Stimulated activated CD8-positive, alpha-beta memory T cell treated with anti-CD3 and anti-CD28 coated beads, Interleukin-4, amount 100 ng/mL, for 48 hours (primary cell): ENCODE data around the gene KRTAP9-3.
"Not testable (repeated sequence)": the region's sequence is repeated elsewhere in the genome, so short reads cannot be mapped to it uniquely, and the experiment has no call there.

Experiments used
- DNase-seq: peaks from one replicate; pipeline ENCODE4 v3.0.0-alpha.2; 2020

The KRTAP9-3 gene

DNA sequence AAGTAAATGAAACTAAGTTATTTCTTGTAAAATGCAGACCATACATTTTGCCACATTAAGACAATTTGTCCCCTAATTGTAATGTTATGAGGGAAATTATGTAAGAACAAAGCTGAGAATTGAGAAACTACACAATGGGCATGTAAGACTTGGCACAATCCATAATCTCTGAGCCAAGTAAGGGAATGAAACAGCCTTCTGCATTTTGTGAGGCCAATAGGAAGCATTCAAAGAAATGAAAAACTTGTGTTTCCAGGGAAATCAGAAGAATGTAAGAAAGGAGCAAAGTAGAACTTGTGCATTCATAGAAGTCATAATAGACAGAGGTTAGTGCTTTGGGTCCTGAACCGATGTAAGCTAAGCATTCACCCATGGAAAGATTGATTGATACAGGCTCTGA, 19.0 kb downstream of the KRTAP9-3 start:
- no peak for DNase-seq

DNA sequence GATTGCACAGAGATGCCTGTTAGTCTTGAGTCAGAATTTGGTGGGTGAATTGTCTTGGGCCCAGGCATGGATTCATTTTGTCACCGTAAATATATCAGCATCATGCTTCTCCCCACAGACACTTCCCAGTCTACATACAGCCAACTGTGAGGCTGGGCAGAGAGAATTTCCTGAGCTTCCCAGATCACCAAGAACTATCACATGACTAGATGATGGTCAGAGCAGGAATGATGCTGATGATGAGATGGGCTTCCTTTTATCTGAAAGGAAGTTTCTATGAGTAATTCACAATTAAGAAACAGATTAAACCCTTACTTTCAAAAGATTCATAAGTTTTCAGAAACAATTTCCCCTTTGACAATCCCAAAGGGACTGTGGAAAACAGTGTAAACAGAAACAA, 22.6 kb downstream of the KRTAP9-3 start:
- DNase-seq, result no peak

DNA sequence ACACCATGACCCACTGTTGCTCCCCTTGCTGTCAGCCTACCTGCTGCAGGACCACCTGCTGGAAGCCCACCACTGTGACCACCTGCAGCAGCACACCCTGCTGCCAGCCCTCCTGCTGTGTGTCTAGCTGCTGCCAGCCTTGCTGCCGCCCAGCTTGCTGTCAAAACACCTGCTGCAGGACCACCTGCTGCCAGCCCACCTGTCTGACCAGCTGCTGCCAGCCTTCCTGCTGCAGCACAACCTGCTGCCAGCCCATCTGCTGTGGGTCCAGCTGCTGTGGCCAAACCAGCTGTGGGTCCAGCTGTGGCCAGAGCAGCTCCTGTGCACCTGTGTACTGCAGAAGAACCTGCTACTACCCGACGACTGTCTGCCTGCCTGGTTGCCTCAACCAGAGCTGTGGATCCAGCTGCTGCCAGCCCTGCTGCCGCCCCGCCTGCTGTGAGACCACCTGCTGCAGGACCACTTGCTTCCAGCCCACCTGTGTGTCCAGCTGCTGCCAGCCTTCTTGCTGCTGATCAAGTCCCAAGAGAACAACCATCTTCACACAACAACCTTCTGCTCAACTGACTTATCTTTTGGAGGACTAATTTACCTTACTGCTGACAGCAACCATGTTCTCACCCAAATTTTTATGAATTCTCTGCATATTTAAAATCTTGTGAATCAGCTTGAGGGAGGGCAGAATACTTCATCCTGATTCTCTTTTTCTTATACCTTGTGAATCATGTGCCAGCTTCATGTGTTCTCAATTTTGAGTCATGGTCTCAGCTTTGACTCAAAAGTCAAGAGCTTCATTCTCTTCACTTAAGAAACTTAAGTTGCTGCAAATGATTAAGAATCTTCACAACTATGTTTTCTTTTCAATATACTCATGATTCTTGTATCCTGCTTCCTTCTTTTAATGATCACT, 23.4 kb downstream of the KRTAP9-3 start, which contains the start of gene KRTAP9-9:
KRTAP9-9 (plus strand) TSS at position 4 of the 910 bp plus-strand sequence.
- not testable (repeated sequence) for DNase-seq

DNA sequence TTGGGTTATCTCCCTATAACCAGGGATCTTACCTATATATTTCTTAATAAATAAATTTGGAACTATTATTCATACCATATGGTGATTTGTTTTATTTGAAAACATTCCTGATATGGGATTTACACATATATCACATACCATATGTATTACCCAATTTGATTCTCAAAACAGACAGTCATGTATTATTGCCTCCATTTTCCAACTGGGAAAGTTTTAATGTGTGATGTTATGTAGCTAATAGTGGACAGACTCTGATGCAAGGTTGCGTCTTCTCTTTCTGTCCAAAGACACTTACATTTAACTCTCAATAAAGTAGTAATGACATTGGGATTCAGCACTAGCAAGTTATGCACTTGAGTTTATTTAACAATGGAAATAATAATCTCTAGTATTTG, 24.0 kb downstream of the KRTAP9-3 start:
- DNase-seq, result no peak

- DNase-seq, result no peak
These were observed 26.2 kb downstream of the KRTAP9-3 start for GRCh38 chr17:41258406-41258805.

- DNase-seq, result no peak
These were observed 31.0 kb downstream of the KRTAP9-3 start for GRCh38 chr17:41263212-41263611.

- no peak for DNase-seq
These were observed 32.4 kb downstream of the KRTAP9-3 start for GRCh38 chr17:41264599-41264998.

DNA sequence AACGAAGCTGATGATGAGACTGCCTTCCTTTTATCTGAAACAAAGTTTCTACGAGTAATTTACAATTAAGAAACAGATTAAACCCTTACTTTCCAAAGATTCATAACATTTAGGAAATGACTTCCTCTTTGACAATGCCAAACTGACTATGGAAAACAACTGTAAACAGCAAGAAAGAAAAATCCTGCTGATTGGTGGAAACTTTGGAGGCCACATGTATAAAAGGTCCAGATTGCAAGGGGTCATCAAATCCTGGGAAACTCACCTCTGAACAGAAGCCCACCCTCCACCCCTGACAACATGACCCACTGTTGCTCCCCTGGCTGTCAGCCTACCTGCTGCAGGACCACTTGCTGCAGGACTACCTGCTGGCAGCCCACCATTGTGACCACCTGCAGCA, 32.8 kb downstream of the KRTAP9-3 start, which contains the start of gene KRTAP9-6:
KRTAP9-6 (plus strand) TSS at position 301 of the 400 bp plus-strand sequence; CDS start at position 301, 0 bp downstream.
- DNase-seq, result no peak

DNA sequence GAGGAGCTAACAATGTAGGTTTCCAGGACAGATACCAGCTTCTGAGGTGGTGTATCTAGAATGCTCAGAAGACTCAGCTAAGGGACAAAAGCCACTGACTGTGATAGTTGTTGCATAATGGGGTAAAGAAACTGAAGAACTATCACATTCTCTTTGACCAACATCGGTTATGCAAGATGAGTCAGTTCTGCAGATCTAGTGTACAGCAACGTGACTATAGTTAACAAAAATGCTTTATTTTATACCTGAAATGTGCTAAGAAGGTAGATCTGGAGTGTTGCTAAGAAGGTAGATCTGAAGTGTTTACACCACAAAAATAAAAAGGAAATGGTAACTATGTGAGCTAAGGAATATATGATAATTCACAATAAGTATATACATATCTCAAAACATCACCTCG, 35.5 kb downstream of the KRTAP9-3 start:
- DNase-seq, result no peak

DNA sequence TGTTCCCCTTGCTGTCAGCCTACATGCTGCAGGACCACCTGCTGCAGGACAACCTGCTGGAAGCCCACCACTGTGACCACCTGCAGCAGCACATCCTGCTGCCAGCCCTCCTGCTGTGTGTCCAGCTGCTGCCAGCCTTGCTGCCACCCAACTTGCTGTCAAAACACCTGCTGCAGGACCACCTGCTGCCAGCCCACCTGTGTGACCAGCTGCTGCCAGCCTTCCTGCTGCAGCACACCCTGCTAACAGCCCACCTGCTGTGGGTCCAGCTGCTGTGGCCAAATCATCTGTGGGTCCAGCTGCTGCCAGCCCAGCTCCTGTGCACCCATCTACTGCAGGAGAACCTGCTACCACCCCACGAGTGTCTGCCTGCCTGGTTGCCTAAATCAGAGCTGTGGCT, 39.1 kb downstream of the KRTAP9-3 start:
- not testable (repeated sequence) for DNase-seq

DNA sequence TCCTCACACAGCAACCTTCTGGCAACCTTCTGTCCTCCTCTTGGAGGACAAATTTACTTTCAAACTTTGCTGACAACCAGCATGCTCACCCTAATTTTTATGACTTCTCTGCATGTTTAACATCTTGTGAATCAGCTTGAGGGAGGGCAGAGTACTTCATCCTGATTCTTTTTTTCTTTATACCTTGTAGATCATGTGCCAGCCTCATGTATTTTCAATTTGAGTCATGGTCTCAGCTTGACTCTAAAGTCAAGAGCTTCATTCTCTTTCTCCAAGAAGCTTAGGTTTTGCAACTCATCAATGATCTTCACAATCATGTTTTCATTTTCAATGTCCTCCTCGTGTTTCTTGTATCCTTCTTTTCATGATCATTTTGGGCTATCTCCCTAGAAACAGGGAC, 39.6 kb downstream of the KRTAP9-3 start:
- no peak for DNase-seq

- not testable (repeated sequence) for DNase-seq
These were observed 43.5 kb downstream of the KRTAP9-3 start, which contains the start of gene KRTAP9-7 for GRCh38 chr17:41275648-41276190. KRTAP9-7 (plus strand) TSS chr17:41275698; CDS start chr17:41275698, 0 bp downstream.

GRCh38 chr17:41278176-41278955, 46.1 kb downstream of the KRTAP9-3 start:
- DNase-seq, result no peak
